IMR-90 (cell line): Measurements from ENCODE around the gene SNRPD1. TPM values are rescaled to one million over a fixed set of nuclear protein-coding genes. Genes with fewer than 3 reads are reported as not detected.

Experiments
- ATAC-seq: fragments of 200-7000 bp; cut with Tn5 transposase; 2 replicates; pipeline ENCODE4 v1.9.1; 2020; ENCODE audit warnings: low read depth, mild to moderate bottlenecking, moderate library complexity
- BruUV-seq: library from RNA; stranded (reverse); fragments of 400-500 nt; replicated peaks from 2 replicates; lab custom pipeline; 2021; lab: Mats Ljungman, UMichigan
- CTCF ChIA-PET: fragments of 300-600 bp; formaldehyde crosslinking; extraction: SDS; loops from one replicate; lab custom pipeline; 2021; ENCODE audit warnings: antibody characterized with exemption; lab: Yijun Ruan, JAX
- POLR2A ChIA-PET: fragments of 300-600 bp; sonication (Branson Sonifier 250); formaldehyde crosslinking; loops from one replicate; lab custom pipeline; 2022; ENCODE audit warnings: antibody characterized with exemption; ENCODE audit not compliant: unreplicated experiment; lab: Charles Lee
- DNase-seq: peaks from one replicate; pipeline ENCODE4 v3.0.0; 2013
- H2AFZ ChIP-seq: replicated peaks from 2 replicates; pipeline ENCODE3; 2013; ENCODE audit warnings: low read length, mild to moderate bottlenecking; ENCODE audit not compliant: poor library complexity
- H2AK5ac ChIP-seq: 2 replicates; pipeline ENCODE4 v1.6.1; 2013; ENCODE audit warnings: low read depth, low read length, inconsistent platforms
- H2AK9ac ChIP-seq: replicated peaks from 2 replicates; pipeline ENCODE3; 2013; ENCODE audit warnings: mild to moderate bottlenecking, low read depth, low read length, moderate library complexity; ENCODE audit not compliant: poor library complexity
- H2BK120ac ChIP-seq: 2 replicates; pipeline ENCODE4 v1.6.1; 2013; ENCODE audit warnings: low read depth, low read length, inconsistent platforms
- H2BK15ac ChIP-seq: 3 replicates; pipeline ENCODE4 v1.6.1; 2013; ENCODE audit warnings: low read depth, low read length, inconsistent platforms
- H2BK20ac ChIP-seq: 2 replicates; pipeline ENCODE4 v1.6.1; 2013; ENCODE audit warnings: low read depth, mild to moderate bottlenecking, inconsistent platforms, low read length, moderate library complexity
- H2BK5ac ChIP-seq: 2 replicates; pipeline ENCODE4 v1.6.1; 2013; ENCODE audit warnings: mild to moderate bottlenecking, low read depth, low read length, inconsistent platforms; ENCODE audit not compliant: poor library complexity, severe bottlenecking
- H3K14ac ChIP-seq: replicated peaks from 2 replicates; pipeline ENCODE4 v1.6.1; 2013; ENCODE audit warnings: low read depth, low read length, inconsistent platforms
- H3K18ac ChIP-seq: 2 replicates; pipeline ENCODE4 v1.6.1; 2013; ENCODE audit warnings: low read depth, low read length, control low read depth
- H3K23ac ChIP-seq: 2 replicates; pipeline ENCODE4 v1.6.1; 2013; ENCODE audit warnings: low read depth, low read length, inconsistent platforms
- H3K27ac ChIP-seq: 2 replicates; pipeline ENCODE4 v1.5.1; 2013; ENCODE audit warnings: mild to moderate bottlenecking, control low read depth, low read length; ENCODE audit not compliant: insufficient read depth
- H3K27me3 ChIP-seq: 2 replicates; pipeline ENCODE4 v1.6.1; 2013; ENCODE audit warnings: low read length; ENCODE audit not compliant: control insufficient read depth, insufficient read depth
- H3K36me3 ChIP-seq: 2 replicates; pipeline ENCODE4 v1.6.1; 2013; ENCODE audit warnings: low read length, mixed read lengths; ENCODE audit not compliant: control insufficient read depth, insufficient read depth
- H3K4ac ChIP-seq: 2 replicates; pipeline ENCODE4 v1.6.1; 2013; ENCODE audit warnings: low read depth, low read length, inconsistent platforms
- H3K4me1 ChIP-seq: 2 replicates; pipeline ENCODE4 v1.6.1; 2013; ENCODE audit warnings: low read length, mixed read lengths; ENCODE audit not compliant: control insufficient read depth, insufficient read depth
- H3K4me2 ChIP-seq: 2 replicates; pipeline ENCODE4 v1.6.1; 2013; ENCODE audit warnings: low read depth, mild to moderate bottlenecking, control low read depth, low read length, moderate library complexity
- H3K4me3 ChIP-seq: 2 replicates; pipeline ENCODE4 v1.5.1; 2013; ENCODE audit warnings: low read depth, mild to moderate bottlenecking, control low read depth, low read length, moderate library complexity; ENCODE audit not compliant: insufficient read depth
- H3K56ac ChIP-seq: 2 replicates; pipeline ENCODE4 v1.6.1; 2013; ENCODE audit warnings: low read length, inconsistent platforms; ENCODE audit not compliant: insufficient read depth; ENCODE audit errors: extremely low read depth
- H3K79me1 ChIP-seq, 2 experiments: 2 replicates each; pipeline ENCODE4 v1.6.1; 2013; ENCODE audit warnings: low read length in 2 of 2, inconsistent platforms in 1 of 2, low read depth in 1 of 2
- H3K9ac ChIP-seq: 2 replicates; pipeline ENCODE4 v1.6.1; 2013; ENCODE audit warnings: low read depth, low read length, control low read depth
- H3K9me1 ChIP-seq: 2 replicates; pipeline ENCODE4 v1.6.1; 2013; ENCODE audit warnings: low read length, inconsistent platforms; ENCODE audit not compliant: insufficient read depth
- H3K9me3 ChIP-seq: 2 replicates; pipeline ENCODE4 v1.6.1; 2013; ENCODE audit warnings: low read length; ENCODE audit not compliant: control insufficient read depth, insufficient read depth
- H4K20me1 ChIP-seq: 2 replicates; pipeline ENCODE4 v1.6.1; 2013; ENCODE audit warnings: low read length, inconsistent platforms; ENCODE audit not compliant: insufficient read depth
- H4K5ac ChIP-seq: 2 replicates; pipeline ENCODE4 v1.6.1; 2013; ENCODE audit warnings: mild to moderate bottlenecking, low read depth, low read length, control low read depth
- H4K8ac ChIP-seq, 2 experiments: 2 replicates each; pipeline ENCODE4 v1.6.1; 2013; ENCODE audit warnings: low read depth in 2 of 2, low read length in 2 of 2, control low read depth in 1 of 2, inconsistent platforms in 1 of 2
- H4K91ac ChIP-seq: 2 replicates; pipeline ENCODE4 v1.6.1; 2013; ENCODE audit warnings: low read depth, low read length, inconsistent platforms; ENCODE audit not compliant: insufficient read depth
- BHLHE40 ChIP-seq: fragments of 150-350 bp; IDR thresholded peaks from 2 replicates; pipeline ENCODE4 v1.6.1; 2016; ENCODE audit warnings: mild to moderate bottlenecking, low read depth, low read length
- CHD1 ChIP-seq: IDR thresholded peaks from 2 replicates; pipeline ENCODE4 v1.6.1; 2012; ENCODE audit warnings: low read depth, low read length, improper control_type of control experiment
- MAFK ChIP-seq: IDR thresholded peaks from 2 replicates; pipeline ENCODE4 v1.6.1; 2012; ENCODE audit warnings: low read depth, low read length, improper control_type of control experiment
- MAZ ChIP-seq: IDR thresholded peaks from 2 replicates; pipeline ENCODE4 v1.6.1; 2012; ENCODE audit warnings: low read depth, mild to moderate bottlenecking, low read length, improper control_type of control experiment, moderate library complexity, borderline replicate concordance
- POLR2A ChIP-seq: IDR thresholded peaks from 2 replicates; pipeline ENCODE4 v1.6.1; 2012; ENCODE audit warnings: mild to moderate bottlenecking, low read depth, low read length
- RAD21 ChIP-seq: IDR thresholded peaks from 2 replicates; pipeline ENCODE4 v1.6.1; 2012; ENCODE audit warnings: low read length, improper control_type of control experiment
- RFX5 ChIP-seq: IDR thresholded peaks from 2 replicates; pipeline ENCODE4 v1.8.0; 2012; ENCODE audit warnings: low read depth, mild to moderate bottlenecking, low read length, moderate library complexity
- SMC3 ChIP-seq: fragments of 150-350 bp; IDR thresholded peaks from 2 replicates; pipeline ENCODE4 v1.6.1; 2016; ENCODE audit warnings: low read depth, mild to moderate bottlenecking, antibody characterized with exemption, low read length, moderate library complexity
- USF2 ChIP-seq: fragments of 150-350 bp; IDR thresholded peaks from 2 replicates; pipeline ENCODE4 v1.6.1; 2017; ENCODE audit warnings: mild to moderate bottlenecking, antibody characterized with exemption, low read length, low read depth
- dilution Hi-C: fragments of 300-500 bp; cut with HindIII; formaldehyde crosslinking; loops from one replicate; pipeline ENCODE4 v1.14.3; 2018; ENCODE audit warnings: low sequenced_read_pairs; ENCODE audit not compliant: unreplicated experiment
- in situ Hi-C: fragments of 300-500 bp; cut with MboI; formaldehyde crosslinking; loops from 3 replicates; pipeline ENCODE4 v1.14.3; 2019; ENCODE audit warnings: low sequenced_read_pairs, inconsistent platforms, mixed read lengths
- intact Hi-C: fragments of 100-400 bp; cut with micrococcal nuclease; formaldehyde crosslinking; loops from 2 replicates; pipeline ENCODE4 v1.10.0; 2022
- polyA plus RNA-seq, 3 experiments: library from polyadenylated mRNA; depleted of rRNA; stranded (reverse); fragments of >200 nt; gene quantifications; 2 replicates each; pipeline ENCODE4 v1.2.3, GENCODE V29; 2012; ENCODE audit warnings: low replicate concordance in 1 of 3
- total RNA-seq: library from RNA; depleted of rRNA; stranded (reverse); fragments of >200 nt; gene quantifications from 2 replicates; pipeline ENCODE4 v1.2.3, GENCODE V29; 2012

Gene SNRPD1
- total and polyA plus RNA-seq, 2 of the 4 experiments (the other 2 are of a cell fraction): 6.8 to 19.8 TPM

- H2BK5ac ChIP-seq: no peak overlapping the region
- ATAC-seq (no peak), DNase-seq (no peak)
- no peak overlapping the region for H3K18ac ChIP-seq
- H4K91ac ChIP-seq: no peak overlapping the region
- H4K8ac ChIP-seq: no peak overlapping the region
- H3K27me3 ChIP-seq: no peaks in the 10 kb centered on the region
- H3K36me3 ChIP-seq: peaks cover 11% of the 10 kb centered on the region
- H3K23ac ChIP-seq: no peak overlapping the region
- in situ Hi-C loops: no loop called here
- no peak overlapping the region for H3K4me2 ChIP-seq
- no TSS peak for BruUV-seq
- CTCF ChIA-PET: no interaction called here
- no peak overlapping the region for H3K27ac ChIP-seq
- no peak overlapping the region for H2AK9ac ChIP-seq
- no peak overlapping the region for H2BK20ac ChIP-seq
- H3K56ac ChIP-seq: no peak overlapping the region
- no peak overlapping the region for H2AFZ ChIP-seq
- no peaks in the 10 kb centered on the region for H3K9me1 ChIP-seq
- no peak overlapping the region for H2BK120ac ChIP-seq
- dilution Hi-C loops: no loop called here
- no peaks in the 10 kb centered on the region for H3K9me3 ChIP-seq
- no peak overlapping the region for H2BK15ac ChIP-seq
- POLR2A ChIA-PET: interaction anchor here (0.6 kb wide), 1 partner anchor 9 kb away, joined by 3 read pairs; no protein-coding TSS in a partner anchor
- H4K5ac ChIP-seq: no peak overlapping the region
- no peak overlapping the region for H3K9ac ChIP-seq
- no peak overlapping the region for H3K14ac ChIP-seq
- no peak overlapping the region for H3K4me3 ChIP-seq
- no peak overlapping the region for H2AK5ac ChIP-seq
- intact Hi-C loops: no loop called here
- H4K20me1 ChIP-seq: no peaks in the 10 kb centered on the region
- no peak for TF ChIP-seq RFX5
- no peak for TF ChIP-seq MAFK
- TF ChIP-seq RAD21: no peak
- no peak for TF ChIP-seq POLR2A
- TF ChIP-seq SMC3: no peak
- TF ChIP-seq CHD1: no peak
- TF ChIP-seq MAZ: no peak
- TF ChIP-seq BHLHE40: no peak
- no peak for TF ChIP-seq USF2
- H3K4ac ChIP-seq: no peak overlapping the region
- H3K79me1 ChIP-seq: peaks cover 0 to 6% of the 10 kb centered on the region in 2 experiments; a peak in 1 of 4 replicates
- H3K4me1 ChIP-seq: 0 out of 2 replicates have a peak, but pooled peaks cover 2% of the 10 kb centered on the region
Measured at GRCh38 chr18:21571772-21572171, 40.3 kb upstream of the SNRPD1 start.
